H9 (cell line): Measurements from ENCODE around the gene KLHL18. TPM values are rescaled to one million over a fixed set of nuclear protein-coding genes. Genes with fewer than 3 reads are reported as not detected.

Experiments used
- DNase-seq: peaks from one replicate; pipeline ENCODE4 v3.0.0-alpha.2; 2017
- H2AFZ ChIP-seq: one replicate; pipeline ENCODE4 v1.6.1; 2013; ENCODE audit warnings: mild to moderate bottlenecking, low read length, control low read depth, moderate library complexity
- H2AK5ac ChIP-seq: 2 replicates; pipeline ENCODE4 v1.6.1; 2013; ENCODE audit warnings: low read length, control low read depth, mixed read lengths; ENCODE audit not compliant: insufficient read length
- H2BK120ac ChIP-seq: one replicate; pipeline ENCODE4 v1.6.1; 2013; ENCODE audit warnings: low read depth, mild to moderate bottlenecking, low read length, control low read depth, inconsistent platforms; ENCODE audit not compliant: poor library complexity, severe bottlenecking
- H2BK12ac ChIP-seq: 2 replicates; pipeline ENCODE4 v1.6.1; 2013; ENCODE audit warnings: low read length, control low read depth, mixed read lengths, low read depth; ENCODE audit not compliant: insufficient read length
- H2BK15ac ChIP-seq: 2 replicates; pipeline ENCODE4 v1.6.1; 2013; ENCODE audit warnings: low read depth, low read length, control low read depth
- H2BK20ac ChIP-seq: one replicate; pipeline ENCODE4 v1.6.1; 2013; ENCODE audit warnings: low read depth, mild to moderate bottlenecking, low read length, control low read depth, inconsistent platforms; ENCODE audit not compliant: poor library complexity, severe bottlenecking
- H2BK5ac ChIP-seq: 2 replicates; pipeline ENCODE4 v1.6.1; 2013; ENCODE audit warnings: low read length, control low read depth, mixed read lengths; ENCODE audit not compliant: insufficient read length
- H3K14ac ChIP-seq: 2 replicates; pipeline ENCODE4 v1.6.1; 2013; ENCODE audit warnings: low read length, control low read depth; ENCODE audit not compliant: insufficient read depth
- H3K18ac ChIP-seq: 2 replicates; pipeline ENCODE4 v1.6.1; 2013; ENCODE audit warnings: low read depth, mild to moderate bottlenecking, mixed read lengths, low read length, control low read depth; ENCODE audit not compliant: insufficient read length
- H3K23ac ChIP-seq: 2 replicates; pipeline ENCODE4 v1.6.1; 2013; ENCODE audit warnings: low read length, control low read depth, mixed read lengths, low read depth; ENCODE audit not compliant: insufficient read length
- H3K23me2 ChIP-seq: 2 replicates; pipeline ENCODE4 v1.6.1; 2013; ENCODE audit warnings: low read depth, mild to moderate bottlenecking, mixed read lengths, low read length, control low read depth; ENCODE audit not compliant: insufficient read length, poor library complexity, severe bottlenecking
- H3K27ac ChIP-seq: 2 replicates; pipeline ENCODE4 v1.5.1; 2013; ENCODE audit warnings: low read length, control low read depth, mixed read lengths, low read depth; ENCODE audit not compliant: insufficient read length
- H3K27me3 ChIP-seq: 2 replicates; pipeline ENCODE4 v1.6.1; 2013; ENCODE audit warnings: low read length, control low read depth, inconsistent platforms; ENCODE audit not compliant: insufficient read depth
- H3K4ac ChIP-seq: 2 replicates; pipeline ENCODE4 v1.6.1; 2013; ENCODE audit warnings: low read depth, mild to moderate bottlenecking, control low read depth, inconsistent platforms, low read length, moderate library complexity
- H3K4me1 ChIP-seq: 2 replicates; pipeline ENCODE4 v1.6.1; 2013; ENCODE audit warnings: low read length, control low read depth, inconsistent platforms; ENCODE audit not compliant: insufficient read depth
- H3K4me2 ChIP-seq: 2 replicates; pipeline ENCODE4 v1.6.1; 2013; ENCODE audit warnings: low read length, control low read depth, mixed read lengths; ENCODE audit not compliant: insufficient read length, insufficient read depth
- H3K56ac ChIP-seq: 2 replicates; pipeline ENCODE4 v1.6.1; 2013; ENCODE audit warnings: low read depth, mild to moderate bottlenecking, mixed read lengths, low read length, control low read depth; ENCODE audit not compliant: insufficient read length
- H3K79me1 ChIP-seq: 2 replicates; pipeline ENCODE4 v1.6.1; 2013; ENCODE audit warnings: low read depth, mild to moderate bottlenecking, moderate library complexity, low read length, control low read depth, inconsistent platforms; ENCODE audit not compliant: insufficient read depth, poor library complexity, severe bottlenecking
- H3K79me2 ChIP-seq: 2 replicates; pipeline ENCODE4 v1.6.1; 2013; ENCODE audit warnings: low read length, control low read depth, inconsistent platforms; ENCODE audit not compliant: insufficient read depth
- H3K9ac ChIP-seq: 2 replicates; pipeline ENCODE4 v1.6.1; 2013; ENCODE audit warnings: low read length, control low read depth, mixed read lengths; ENCODE audit not compliant: insufficient read length; ENCODE audit errors: extremely low read depth
- H3K9me3 ChIP-seq: one replicate; pipeline ENCODE4 v1.6.1; 2013; ENCODE audit warnings: low read depth, low read length, inconsistent platforms; ENCODE audit not compliant: control insufficient read depth
- H3T11ph ChIP-seq: one replicate; pipeline ENCODE4 v1.6.1; 2013; ENCODE audit warnings: mild to moderate bottlenecking, low read length, control low read depth, inconsistent platforms
- H4K20me1 ChIP-seq: one replicate; pipeline ENCODE4 v1.6.1; 2013; ENCODE audit not compliant: control insufficient read depth, insufficient read length, insufficient read depth
- H4K5ac ChIP-seq: 2 replicates; pipeline ENCODE4 v1.6.1; 2013; ENCODE audit warnings: low read depth, mild to moderate bottlenecking, mixed read lengths, low read length, control low read depth; ENCODE audit not compliant: insufficient read length
- H4K8ac ChIP-seq: replicated peaks from 2 replicates; pipeline ENCODE4 v1.6.1; 2013; ENCODE audit warnings: low read length, control low read depth, mixed read lengths, low read depth; ENCODE audit not compliant: insufficient read length
- H4K91ac ChIP-seq: 2 replicates; pipeline ENCODE4 v1.6.1; 2013; ENCODE audit warnings: low read depth, mild to moderate bottlenecking, moderate library complexity, mixed read lengths, low read length, control low read depth; ENCODE audit not compliant: insufficient read length
- H3K27ac Mint-ChIP-seq, 3 experiments: 2 replicates in 2 of 3; 3 replicates in 1 of 3; pipeline ENCODE4 v1.8.0; 2020 to 2021; ENCODE audit warnings: mixed read lengths in 3 of 3, mild to moderate bottlenecking in 1 of 3, moderate library complexity in 1 of 3
- H3K27me3 Mint-ChIP-seq: 2 replicates; pipeline ENCODE4 v1.8.0; 2021; ENCODE audit warnings: low read depth, mild to moderate bottlenecking, moderate library complexity, mixed read lengths
- H3K36me3 Mint-ChIP-seq, 3 experiments: 2 replicates in 2 of 3; 3 replicates in 1 of 3; pipeline ENCODE4 v1.8.0; 2020 to 2021; ENCODE audit warnings: low read depth in 3 of 3, mixed read lengths in 3 of 3; ENCODE audit not compliant: insufficient read depth in 1 of 3
- H3K4me1 Mint-ChIP-seq, 2 experiments: 2 replicates each; pipeline ENCODE4 v1.8.0; 2020; ENCODE audit warnings: mixed read lengths in 2 of 2
- H3K4me3 Mint-ChIP-seq, 2 experiments: 2 replicates in 1 of 2; 3 replicates in 1 of 2; pipeline ENCODE4 v1.8.0; 2020 to 2021; ENCODE audit warnings: mild to moderate bottlenecking in 2 of 2, mixed read lengths in 2 of 2, moderate library complexity in 1 of 2
- H3K9me3 Mint-ChIP-seq, 2 experiments: 2 replicates in 1 of 2; 3 replicates in 1 of 2; pipeline ENCODE4 v1.8.0; 2020; ENCODE audit warnings: mild to moderate bottlenecking in 2 of 2, mixed read lengths in 2 of 2, moderate library complexity in 1 of 2
- CTCF ChIP-seq: fragments of 200-600 bp; sonication (generic); conservative IDR thresholded peaks from 3 replicates; pipeline ENCODE4 v1.8.0; 2021; ENCODE audit warnings: antibody characterized with exemption, mild to moderate bottlenecking
- WGBS: extraction: QIAGEN DNeasy Blood & Tissue Kit; methylation state at CpG from one replicate; pipeline ENCODE4 v1.1.7; 2013; ENCODE audit warnings: missing lambda C conversion rate, low lambda C conversion rate, mixed read lengths; ENCODE audit not compliant: insufficient read length; ENCODE audit errors: extremely low coverage; 5-methylcytosine and 5-hydroxymethylcytosine counted together
- total RNA-seq: library from RNA; stranded (reverse); gene quantifications from 2 replicates; pipeline ENCODE4 v1.2.1, GENCODE V29; 2021

KLHL18 gene
- total RNA-seq, 1 experiment from 2014 or later: 55.3 TPM

- Histone ChIP-seq H4K20me1 (no peaks in the 10 kb centered on the region), H2AK5ac (no peak overlapping the region), H3K4me1 (no peaks in the 10 kb centered on the region), H2BK15ac (no peak overlapping the region), H3K4me2 (no peak overlapping the region), H3K4ac (no peak overlapping the region), H3K18ac (no peak overlapping the region), H3K14ac (no peak overlapping the region), H3K79me2 (peaks cover 20% of the 10 kb centered on the region; the same call in 1 of the 2 replicates), H2BK120ac (no peak overlapping the region), H4K5ac (no peak overlapping the region), H3K27me3 (no peaks in the 10 kb centered on the region), H3K9ac (no peak overlapping the region), H3K56ac (no peak overlapping the region), H3T11ph (no peak overlapping the region), H3K79me1 (peaks cover 6% of the 10 kb centered on the region), H3K23me2 (peaks cover 16% of the 10 kb centered on the region), H2BK5ac (no peak overlapping the region), H2AFZ (no peak overlapping the region), H3K27ac (no peak overlapping the region), H3K23ac (no peak overlapping the region), H2BK20ac (no peak overlapping the region), H4K91ac (no peak overlapping the region), H2BK12ac (no peak overlapping the region), H3K9me3 (no peaks in the 10 kb centered on the region), H4K8ac (no peak overlapping the region)
- Mint-ChIP-seq H3K36me3 (peaks cover 7 to 16% (median 13%) of the 10 kb centered on the region in 3 experiments; a peak in 6 of 7 replicates), H3K27ac (no peak overlapping the region), H3K27me3 (no peaks in the 10 kb centered on the region), H3K4me3 (no peak overlapping the region), H3K4me1 (peaks cover 20 to 22% of the 10 kb centered on the region in 2 experiments), H3K9me3 (no peaks in the 10 kb centered on the region; a peak in 1 of 5 replicates)
- WGBS: no CpG with 5 or more reads among the region's 4 CpGs
- TF ChIP-seq CTCF: no peak
- DNase-seq: no peak
Measured at GRCh38 chr3:47384425-47384824, 101.7 kb downstream of the KLHL18 start.
